NCI-H2196 treated with DMSO at 0.1 percent for 48 hours (cell line): ENCODE results near the gene CAMK1D.

Source experiments
- DNase-seq: peaks from one replicate; lab custom pipeline; 2025; ENCODE audit not compliant: unreplicated experiment; lab: John Stamatoyannopoulos, UW

CAMK1D gene

DNA sequence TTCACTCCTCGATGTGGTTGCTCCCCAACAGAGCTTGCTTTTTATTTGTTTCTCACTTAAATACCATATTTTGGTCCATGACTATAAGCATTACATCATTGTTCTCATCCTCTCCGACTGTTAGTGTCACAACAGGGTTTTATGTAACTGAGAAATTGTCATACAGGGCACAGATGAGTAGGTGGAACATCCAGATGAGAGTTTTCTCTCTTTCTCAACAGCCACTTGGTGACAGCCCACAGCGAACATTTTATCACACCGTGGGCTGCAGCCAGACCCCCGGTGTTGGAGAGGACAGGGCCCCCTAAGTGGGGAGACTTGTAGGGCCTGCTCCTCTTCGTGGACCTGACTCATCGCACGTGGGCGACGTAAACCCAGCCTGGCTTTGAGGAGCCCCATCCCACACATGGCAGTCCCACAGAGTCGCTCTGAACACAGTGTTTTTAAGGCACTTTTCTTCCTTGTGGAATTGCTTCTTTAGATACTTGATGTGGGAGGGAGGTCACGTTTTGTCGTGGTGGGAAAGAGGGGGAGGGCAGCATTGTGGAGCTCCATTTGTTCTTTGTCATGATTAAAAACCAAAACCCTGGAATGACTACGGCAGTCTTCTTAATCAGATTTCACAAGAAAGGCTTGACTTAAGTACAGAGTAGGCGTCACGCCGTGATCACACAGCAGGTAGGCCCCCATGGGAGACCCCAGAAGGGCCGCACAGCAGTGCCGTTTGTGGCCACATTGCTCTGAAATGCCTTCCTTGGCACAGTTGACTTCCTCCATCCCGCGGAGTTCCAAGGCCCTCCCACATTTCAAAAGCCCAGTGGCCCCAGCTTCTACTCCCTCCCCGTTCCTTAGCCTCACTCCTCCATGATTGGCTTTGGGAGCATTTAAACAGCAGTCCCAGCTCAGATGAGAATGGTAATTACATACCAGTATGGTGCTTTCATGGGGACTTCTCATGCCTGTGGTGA, 431.6 kb downstream of the CAMK1D start:
- DNase-seq = no peak

DNA sequence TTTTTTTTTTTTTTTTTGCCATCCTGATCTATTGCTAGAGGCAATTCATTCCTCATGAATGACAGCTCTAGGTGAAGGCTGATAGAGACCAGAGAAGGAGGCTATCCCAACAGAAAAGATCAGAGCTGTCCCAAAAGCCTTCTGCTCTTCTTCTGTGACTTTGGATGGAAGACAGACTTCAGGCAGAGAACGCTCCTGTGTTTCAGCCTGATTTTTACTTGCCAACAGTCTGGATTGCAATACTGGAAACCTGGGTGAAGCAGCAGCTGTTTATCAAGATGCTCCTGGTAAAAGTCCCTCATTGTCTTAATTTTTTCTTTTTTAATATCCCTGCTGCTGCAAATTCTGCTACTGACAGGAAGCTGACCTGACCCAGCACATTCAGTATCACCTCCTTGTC, 432.6 kb downstream of the CAMK1D start:
- no peak for DNase-seq

DNA sequence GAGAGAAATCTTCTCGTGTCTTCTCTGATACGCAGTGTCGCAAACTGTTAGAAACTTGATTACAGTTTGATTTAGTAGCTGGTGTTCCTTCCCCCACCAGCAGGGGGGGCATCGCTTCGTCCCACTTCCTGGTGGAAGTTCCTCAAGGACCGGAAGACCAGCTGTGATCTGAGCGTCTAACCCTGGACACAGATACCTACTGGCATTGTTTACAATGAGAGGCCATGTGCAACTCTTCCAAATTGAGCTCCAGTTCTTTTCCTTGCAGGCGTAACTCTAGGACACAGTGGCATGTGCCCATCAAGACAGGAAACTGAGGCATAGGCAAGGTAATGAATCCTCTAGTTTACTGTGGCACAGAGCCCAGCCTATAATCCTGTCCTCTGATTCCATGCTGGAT, 433.2 kb downstream of the CAMK1D start:
- peak; percentile 2 for DNase-seq

DNA sequence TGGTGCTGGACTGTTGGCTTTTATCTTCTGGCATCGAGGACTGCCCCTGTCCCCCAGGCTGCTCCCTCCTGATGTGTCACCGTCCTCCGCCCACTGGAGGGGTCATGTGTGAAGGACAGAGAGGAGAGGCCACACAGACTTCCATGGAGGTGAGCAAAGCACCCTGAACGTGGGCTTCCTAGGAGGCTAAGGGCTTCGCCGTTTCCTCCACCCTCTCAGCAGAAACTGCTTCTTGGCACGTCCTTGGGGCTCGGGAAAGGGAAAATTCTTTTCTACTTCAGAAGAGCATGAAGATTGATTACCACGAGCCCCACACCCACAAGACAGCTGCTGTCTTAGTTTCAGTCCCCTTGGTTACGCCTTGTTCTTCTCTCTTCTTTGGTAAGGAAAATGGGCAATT, 433.9 kb downstream of the CAMK1D start:
- no peak for DNase-seq

GRCh38 chr10:12784646-12785045, 435.3 kb downstream of the CAMK1D start:
- DNase-seq = no peak

DNA sequence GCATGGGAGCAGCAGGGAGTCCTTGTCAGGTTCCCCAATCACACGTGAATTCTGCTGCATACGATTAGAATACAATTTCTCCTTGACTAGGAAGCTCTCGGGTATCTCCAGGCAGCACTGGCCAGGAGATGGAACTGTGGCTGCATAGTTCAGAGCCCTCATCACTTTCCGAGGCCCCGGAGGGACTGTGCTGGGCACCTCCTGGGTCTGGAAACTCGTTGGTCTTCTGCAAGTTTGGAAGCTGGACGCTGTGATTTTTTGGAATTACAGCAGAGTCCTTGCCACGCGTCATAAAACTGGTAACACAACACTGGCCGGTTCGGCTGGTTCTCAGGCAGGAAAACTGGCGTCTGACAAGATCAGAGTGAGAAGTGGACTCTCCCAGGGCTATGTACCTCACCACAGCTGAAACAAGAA, 436.1 kb downstream of the CAMK1D start:
- DNase-seq = no peak

GRCh38 chr10:12787297-12787696, 437.9 kb downstream of the CAMK1D start:
- no peak for DNase-seq

- no peak for DNase-seq
Observed at GRCh38 chr10:12788277-12788676, 438.9 kb downstream of the CAMK1D start.

DNA sequence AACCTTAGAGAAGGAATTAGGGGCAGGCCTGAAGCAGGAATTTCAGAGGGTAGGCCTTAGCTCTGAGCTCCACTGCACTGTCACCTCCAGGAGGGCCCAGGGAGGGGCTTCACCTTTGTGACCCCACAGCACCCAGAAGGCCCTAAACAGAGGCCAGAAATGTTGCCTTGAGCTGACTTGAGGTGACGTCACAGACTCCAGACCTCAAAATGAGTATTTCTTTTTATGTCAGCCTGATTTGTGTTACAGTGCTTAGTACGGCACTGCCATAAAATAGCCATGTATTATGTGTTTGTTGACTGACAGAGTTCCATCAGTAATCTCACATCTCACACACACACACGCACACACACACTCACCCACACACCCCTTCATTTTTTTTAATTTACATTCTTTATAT, 440.9 kb downstream of the CAMK1D start:
- DNase-seq = no peak

- no peak for DNase-seq
Observed at GRCh38 chr10:12791728-12792127, 442.4 kb downstream of the CAMK1D start.

- no peak for DNase-seq
Observed at GRCh38 chr10:12792889-12793556, 443.7 kb downstream of the CAMK1D start.

DNA sequence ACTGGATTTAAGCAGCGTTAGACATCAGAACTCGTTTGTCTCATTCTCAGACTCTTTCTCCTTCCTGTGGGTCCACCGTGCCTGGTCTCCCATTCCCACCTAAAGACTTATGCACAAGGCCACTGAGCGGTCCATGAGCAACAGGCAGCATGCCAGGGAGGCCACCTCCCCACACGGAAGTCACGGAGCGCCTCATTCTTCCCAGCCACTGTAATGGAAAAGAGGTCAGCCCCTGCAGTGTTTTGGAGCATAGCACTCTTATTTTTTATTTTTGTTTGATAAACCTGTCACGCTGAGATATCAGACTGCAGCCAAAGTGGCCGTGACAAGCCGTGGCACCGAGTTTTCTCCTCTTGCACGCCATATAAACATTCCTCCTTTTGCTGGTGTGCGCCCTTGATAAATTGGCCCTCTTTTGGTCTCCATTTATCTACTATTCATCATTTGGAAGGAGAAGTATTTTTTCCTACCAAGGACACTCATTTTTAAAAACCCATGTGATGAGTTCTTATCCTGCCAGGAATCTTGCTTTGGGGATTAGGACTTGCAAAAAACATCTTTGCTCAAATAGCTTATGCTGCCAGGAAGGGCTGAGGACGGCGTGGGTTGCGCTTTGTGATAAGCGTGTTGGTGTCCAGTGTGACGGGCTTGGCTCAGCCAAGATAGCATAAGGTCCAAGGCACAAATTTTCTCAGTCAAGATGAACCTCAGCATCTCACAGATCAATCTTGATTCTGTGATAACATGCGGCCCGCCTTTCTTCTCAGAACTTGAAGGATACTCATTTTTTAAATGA, 446.2 kb downstream of the CAMK1D start:
- DNase-seq = no peak

DNA sequence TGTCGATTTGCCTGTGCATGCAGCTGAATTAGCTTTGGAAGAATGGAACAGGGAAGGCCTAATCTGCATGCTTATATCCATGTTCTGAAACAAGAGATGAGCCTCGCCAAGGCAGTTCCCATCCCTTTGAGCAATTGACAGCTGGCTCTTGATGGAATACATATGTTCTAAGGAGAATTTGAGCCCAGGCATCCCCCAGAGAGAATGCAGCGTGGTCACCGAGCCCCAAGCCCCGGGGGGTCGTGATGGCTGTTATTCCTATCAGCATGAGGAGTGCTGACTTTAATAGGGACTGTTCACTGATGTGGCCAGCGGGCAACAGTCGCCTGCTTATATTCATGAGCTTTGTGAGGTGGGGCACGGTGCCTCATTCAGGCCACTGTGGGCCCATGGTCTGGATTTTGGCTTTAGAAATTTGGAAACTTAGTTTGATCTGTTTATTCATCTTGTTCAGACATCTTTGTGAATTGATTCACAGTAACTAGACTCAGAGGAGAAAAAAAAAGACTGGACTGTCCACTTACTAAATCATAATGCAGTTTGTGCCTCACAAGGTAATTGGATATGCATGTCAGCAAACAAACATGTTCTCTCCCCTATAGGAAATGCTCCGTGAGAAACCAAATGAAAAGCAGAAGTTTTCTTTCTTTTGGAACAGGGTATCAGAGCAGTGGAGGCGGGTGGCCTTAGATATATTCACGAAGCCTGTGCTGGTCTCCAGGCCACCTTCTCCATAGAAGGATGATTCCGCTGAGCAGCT, 447.2 kb downstream of the CAMK1D start:
- DNase-seq = no peak

DNA sequence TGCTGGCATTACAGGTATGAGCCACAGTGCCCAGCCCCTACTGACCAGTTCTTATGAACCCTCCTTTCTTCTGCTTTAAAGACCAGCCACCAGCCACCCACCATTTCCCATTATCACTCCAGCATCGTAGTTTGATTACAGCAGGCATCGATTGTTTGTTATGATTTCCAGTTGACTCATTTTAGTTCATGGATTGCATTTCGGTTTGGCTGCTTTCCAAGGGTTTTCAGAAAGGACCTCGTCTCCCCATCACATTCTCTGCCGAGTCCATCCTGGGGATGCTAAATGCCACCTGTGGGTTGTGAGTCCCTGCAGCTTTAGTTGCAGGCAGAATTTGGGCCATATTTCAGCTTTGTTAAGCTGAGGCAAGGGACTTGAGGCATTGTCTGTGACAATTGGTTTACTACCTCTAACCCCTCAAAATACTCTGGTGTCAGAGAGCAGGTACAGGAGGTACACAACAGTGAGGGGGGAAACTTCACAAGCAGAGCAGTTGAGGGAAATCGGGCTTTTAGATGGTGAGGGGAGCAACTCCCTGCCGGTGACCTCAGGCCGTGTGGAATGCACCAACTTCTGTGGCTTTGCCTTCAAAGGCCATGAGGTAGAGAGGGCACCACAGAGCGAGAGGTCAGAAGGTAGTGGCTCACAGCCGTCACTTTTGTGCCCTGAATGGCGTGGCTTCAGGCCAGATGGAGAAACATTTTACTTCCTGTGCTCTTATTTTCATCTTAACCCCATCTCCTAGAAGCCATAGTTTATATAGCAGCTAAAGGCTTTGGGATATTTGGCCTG, 448.3 kb downstream of the CAMK1D start:
- DNase-seq = no peak

GRCh38 chr10:12799144-12799543, 449.8 kb downstream of the CAMK1D start:
- DNase-seq = no peak

DNA sequence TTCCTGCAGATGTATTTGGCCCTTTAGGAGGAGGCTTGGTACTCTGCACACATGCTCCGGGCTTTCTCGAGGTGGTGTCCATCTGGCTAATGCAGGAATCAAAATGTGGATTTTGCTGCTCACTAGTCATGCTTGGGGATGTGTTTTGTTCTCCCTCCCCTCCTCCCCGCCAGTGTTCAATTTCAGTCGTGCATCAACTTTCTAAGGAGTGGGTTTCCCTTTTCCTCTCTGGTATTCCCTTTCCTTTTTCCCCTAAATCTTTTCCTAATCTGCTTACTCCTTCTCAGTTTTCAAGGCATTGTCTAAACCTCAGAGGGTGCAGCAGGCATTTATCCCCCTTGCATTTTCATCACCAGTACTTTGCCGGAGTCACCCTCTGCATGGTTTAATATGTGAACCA, 450.4 kb downstream of the CAMK1D start:
- no peak for DNase-seq

GRCh38 chr10:12800302-12800701, 451.0 kb downstream of the CAMK1D start:
- no peak for DNase-seq

GRCh38 chr10:12801214-12802087, 452.1 kb downstream of the CAMK1D start:
- no peak for DNase-seq

DNA sequence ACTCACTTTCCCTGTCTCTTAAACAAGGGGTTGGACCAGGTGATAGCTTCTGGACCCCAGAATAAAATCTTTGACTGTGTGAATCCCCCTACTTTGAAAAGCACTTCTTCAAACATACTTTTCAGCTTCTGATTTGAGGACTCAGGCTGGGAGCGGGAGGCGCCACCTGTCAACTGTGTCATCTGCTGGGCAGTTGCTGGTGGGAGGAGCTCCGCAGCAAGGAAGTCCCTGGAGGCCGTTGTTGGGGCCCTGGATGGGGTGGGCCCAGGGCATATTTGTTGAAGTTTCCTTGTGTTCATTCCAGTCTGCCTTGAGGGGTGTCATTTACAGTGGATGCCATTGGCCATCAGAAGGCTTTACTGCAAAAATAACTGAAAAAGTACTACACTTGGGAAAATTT, 454.4 kb downstream of the CAMK1D start:
- DNase-seq = no peak
